A549 (cell line): Measurements from ENCODE around the gene OR52A5. TPM values are rescaled to one million over a fixed set of nuclear protein-coding genes. Genes with fewer than 3 reads are reported as not detected.
A peak's percentile ranks its signal among the peaks of the same experiment; 100 is the strongest.

ENCODE experiments used
- ATAC-seq, 2 experiments: fragments of 200-7000 bp in 1 of 2; fragments of >200 bp in 1 of 2; cut with Nextera tagmentation in 1 of 2; cut with Tn5 transposase in 1 of 2; 3 replicates each; pipeline versions ENCODE4 v1.8.0 to v1.9.1; 2018 to 2020; ENCODE audit warnings: mild to moderate bottlenecking in 1 of 2, moderate library complexity in 1 of 2
- CTCF ChIA-PET: fragments of 300-600 bp; sonication (Branson Sonifier 250); formaldehyde crosslinking; extraction: SDS; loops from one replicate; lab custom pipeline; 2021; ENCODE audit warnings: antibody characterized with exemption, inconsistent platforms; lab: Yijun Ruan, JAX
- POLR2A ChIA-PET: fragments of 350-600 bp; formaldehyde crosslinking; extraction: SDS; loops from one replicate; lab custom pipeline; 2021; ENCODE audit warnings: antibody characterized with exemption, inconsistent platforms; lab: Yijun Ruan, JAX
- DNase-seq, 2 experiments: peaks; one replicate each; pipeline versions ENCODE4 v3.0.0 to v3.0.0-alpha.2; 2011 to 2016; ENCODE audit warnings: low read depth in 1 of 2, low spot score in 1 of 2
- FAIRE-seq: peaks from 2 replicates; lab custom pipeline; 2011; peaks lifted over from hg19 to GRCh38; lab: Jason Lieb, UNC
- H3K27ac ChIP-seq, 2 experiments: fragments of >200 bp; sonication (Bioruptor Twin); formaldehyde crosslinking; 3 replicates each; pipeline ENCODE4 v1.5.1; 2016 to 2017
- H3K4me1 ChIP-seq: fragments of >200 bp; sonication (Bioruptor Twin); formaldehyde crosslinking; 3 replicates; pipeline ENCODE4 v1.6.1; 2016
- H3K4me2 ChIP-seq: fragments of >200 bp; sonication (Bioruptor Twin); formaldehyde crosslinking; 3 replicates; pipeline ENCODE4 v1.6.1; 2016
- H3K4me3 ChIP-seq: fragments of >200 bp; sonication (Bioruptor Twin); formaldehyde crosslinking; 3 replicates; pipeline ENCODE4 v1.5.1; 2016
- H3K9me3 ChIP-seq: fragments of >200 bp; sonication (Bioruptor Twin); formaldehyde crosslinking; 3 replicates; pipeline ENCODE4 v1.6.1; 2016
- ATOH8 ChIP-seq: fragments of 250-450 bp; sonication (Bioruptor Pico); IDR thresholded peaks from 2 replicates; pipeline ENCODE4 v1.5.0; 2020; ENCODE audit warnings: low read depth, mild to moderate bottlenecking, moderate library complexity
- BHLHE40 ChIP-seq: IDR thresholded peaks from 2 replicates; pipeline ENCODE4 v1.6.1; 2012; ENCODE audit warnings: low read depth, low read length, inconsistent platforms
- CHD4 ChIP-seq: fragments of 200-600 bp; sonication (generic); IDR thresholded peaks from 2 replicates; pipeline ENCODE4 v1.6.1; 2016; ENCODE audit warnings: antibody characterized with exemption, mild to moderate bottlenecking, borderline replicate concordance
- EHMT2 ChIP-seq: fragments of 200-600 bp; sonication (generic); IDR thresholded peaks from 2 replicates; pipeline ENCODE4 v1.6.1; 2016; ENCODE audit warnings: antibody characterized with exemption, low read depth, mild to moderate bottlenecking, moderate library complexity
- FOSB ChIP-seq: fragments of 250-450 bp; sonication (Bioruptor Pico); IDR thresholded peaks from 2 replicates; pipeline ENCODE4 v1.5.0; 2020; ENCODE audit warnings: mild to moderate bottlenecking, moderate library complexity
- FOXS1 ChIP-seq: fragments of 250-450 bp; sonication (Bioruptor Pico); IDR thresholded peaks from 2 replicates; pipeline ENCODE4 v1.5.0; 2020; ENCODE audit warnings: mild to moderate bottlenecking, moderate library complexity
- GATA3 ChIP-seq: IDR thresholded peaks from 2 replicates; pipeline ENCODE4 v1.6.1; 2012; ENCODE audit warnings: borderline replicate concordance
- HDAC2 ChIP-seq: fragments of 200-600 bp; sonication (generic); IDR thresholded peaks from 2 replicates; pipeline ENCODE4 v1.6.1; 2016
- JUNB ChIP-seq: fragments of >200 bp; sonication (Bioruptor Twin); formaldehyde crosslinking; IDR thresholded peaks from 2 replicates; pipeline ENCODE4 v1.6.1; 2016
- KDM1A ChIP-seq: fragments of 200-600 bp; sonication (generic); IDR thresholded peaks from 2 replicates; pipeline ENCODE4 v1.6.1; 2016; ENCODE audit warnings: low read depth, mild to moderate bottlenecking
- NR3C1 ChIP-seq: fragments of >200 bp; sonication (Bioruptor Twin); formaldehyde crosslinking; IDR thresholded peaks from 3 replicates; pipeline ENCODE4 v1.6.1; 2017
- POLR2AphosphoS2 ChIP-seq: conservative IDR thresholded peaks from 2 replicates; pipeline ENCODE4 v1.6.1; 2012; ENCODE audit warnings: low read length, improper control_type of control experiment, inconsistent platforms
- RAD21 ChIP-seq, 2 experiments: fragments of >200 bp in 1 of 2; sonication (Bioruptor Twin) in 1 of 2; formaldehyde crosslinking in 1 of 2; IDR thresholded peaks in 1 of 2; conservative IDR thresholded peaks in 1 of 2; 2 replicates in 1 of 2; 3 replicates in 1 of 2; pipeline ENCODE4 v1.6.1; 2012 to 2018; ENCODE audit warnings: inconsistent platforms in 1 of 2
- SMC3 ChIP-seq: fragments of >200 bp; sonication (Bioruptor Twin); formaldehyde crosslinking; IDR thresholded peaks from 3 replicates; pipeline ENCODE4 v1.6.1; 2018; ENCODE audit warnings: inconsistent platforms
- SREBF2 ChIP-seq: fragments of 450-650 bp; IDR thresholded peaks from 2 replicates; pipeline ENCODE4 v1.6.1; 2014; ENCODE audit warnings: mild to moderate bottlenecking, moderate library complexity
- ZC3H11A ChIP-seq: fragments of 450-650 bp; IDR thresholded peaks from 2 replicates; pipeline ENCODE4 v1.6.1; 2014; ENCODE audit warnings: antibody characterized with exemption, mild to moderate bottlenecking
- ZSCAN20 ChIP-seq: fragments of 250-450 bp; sonication (Bioruptor Pico); IDR thresholded peaks from 2 replicates; pipeline ENCODE4 v1.8.0; 2022; ENCODE audit warnings: mild to moderate bottlenecking, moderate library complexity
- WGBS: methylation state at CpG from one replicate; pipeline ENCODE4 v1.1.6; 2017; ENCODE audit errors: missing lambda C conversion rate; 5-methylcytosine and 5-hydroxymethylcytosine counted together
- polyA plus RNA-seq, 4 experiments: library from polyadenylated mRNA; depleted of rRNA in 3 of 4; stranded (reverse); fragments of >200 nt; fragmentation: RNase III in 1 of 4; extraction: RNeasy Plus Mini Kit Qiagen cat#74134 plus additional on column Dnase treatment in 1 of 4; gene quantifications; 2 replicates in 3 of 4; 3 replicates in 1 of 4; pipeline ENCODE4 v1.2.3, GENCODE V29; 2011 to 2017
- TF ChIP-seq, protein P1 (sequence below): fragments of >200 bp; sonication (Bioruptor Twin); formaldehyde crosslinking; IDR thresholded peaks from 3 replicates; pipeline ENCODE4 v1.5.1; 2016
- TF ChIP-seq, protein P2 (sequence below): IDR thresholded peaks from 2 replicates; pipeline ENCODE4 v1.6.1; 2012
- TF ChIP-seq, protein P3 (sequence below): fragments of 250-450 bp; sonication (Bioruptor Pico); IDR thresholded peaks from 2 replicates; pipeline ENCODE4 v1.5.0; 2021; ENCODE audit warnings: mild to moderate bottlenecking, moderate library complexity, borderline replicate concordance
- TF ChIP-seq, protein P4 (sequence below): fragments of >200 bp; sonication (Bioruptor Twin); formaldehyde crosslinking; IDR thresholded peaks from 3 replicates; pipeline ENCODE4 v1.6.1; 2016

Gene OR52A5
- polyA plus RNA-seq, 2 of the 4 experiments (the other 2 are of a cell fraction): not detected

- TF ChIP-seq, protein P1, sequence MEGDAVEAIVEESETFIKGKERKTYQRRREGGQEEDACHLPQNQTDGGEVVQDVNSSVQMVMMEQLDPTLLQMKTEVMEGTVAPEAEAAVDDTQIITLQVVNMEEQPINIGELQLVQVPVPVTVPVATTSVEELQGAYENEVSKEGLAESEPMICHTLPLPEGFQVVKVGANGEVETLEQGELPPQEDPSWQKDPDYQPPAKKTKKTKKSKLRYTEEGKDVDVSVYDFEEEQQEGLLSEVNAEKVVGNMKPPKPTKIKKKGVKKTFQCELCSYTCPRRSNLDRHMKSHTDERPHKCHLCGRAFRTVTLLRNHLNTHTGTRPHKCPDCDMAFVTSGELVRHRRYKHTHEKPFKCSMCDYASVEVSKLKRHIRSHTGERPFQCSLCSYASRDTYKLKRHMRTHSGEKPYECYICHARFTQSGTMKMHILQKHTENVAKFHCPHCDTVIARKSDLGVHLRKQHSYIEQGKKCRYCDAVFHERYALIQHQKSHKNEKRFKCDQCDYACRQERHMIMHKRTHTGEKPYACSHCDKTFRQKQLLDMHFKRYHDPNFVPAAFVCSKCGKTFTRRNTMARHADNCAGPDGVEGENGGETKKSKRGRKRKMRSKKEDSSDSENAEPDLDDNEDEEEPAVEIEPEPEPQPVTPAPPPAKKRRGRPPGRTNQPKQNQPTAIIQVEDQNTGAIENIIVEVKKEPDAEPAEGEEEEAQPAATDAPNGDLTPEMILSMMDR: peak; percentile 78
- TF ChIP-seq, protein P2, sequence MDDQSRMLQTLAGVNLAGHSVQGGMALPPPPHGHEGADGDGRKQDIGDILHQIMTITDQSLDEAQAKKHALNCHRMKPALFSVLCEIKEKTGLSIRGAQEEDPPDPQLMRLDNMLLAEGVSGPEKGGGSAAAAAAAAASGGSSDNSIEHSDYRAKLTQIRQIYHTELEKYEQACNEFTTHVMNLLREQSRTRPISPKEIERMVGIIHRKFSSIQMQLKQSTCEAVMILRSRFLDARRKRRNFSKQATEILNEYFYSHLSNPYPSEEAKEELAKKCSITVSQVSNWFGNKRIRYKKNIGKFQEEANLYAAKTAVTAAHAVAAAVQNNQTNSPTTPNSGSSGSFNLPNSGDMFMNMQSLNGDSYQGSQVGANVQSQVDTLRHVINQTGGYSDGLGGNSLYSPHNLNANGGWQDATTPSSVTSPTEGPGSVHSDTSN: no peak
- TF ChIP-seq RAD21 (conservative IDR thresholded peaks at IDR 0.05 in 1 of 2, IDR thresholded peaks at IDR 0.05 in 1 of 2) (peak; percentile 82 to 83), BHLHE40 (no peak), SMC3 (peak; percentile 75), NR3C1 (no peak)
These were observed 14.2 kb downstream of the OR52A5 start (continued) for GRCh38 chr11:5123802-5124521.

DNA sequence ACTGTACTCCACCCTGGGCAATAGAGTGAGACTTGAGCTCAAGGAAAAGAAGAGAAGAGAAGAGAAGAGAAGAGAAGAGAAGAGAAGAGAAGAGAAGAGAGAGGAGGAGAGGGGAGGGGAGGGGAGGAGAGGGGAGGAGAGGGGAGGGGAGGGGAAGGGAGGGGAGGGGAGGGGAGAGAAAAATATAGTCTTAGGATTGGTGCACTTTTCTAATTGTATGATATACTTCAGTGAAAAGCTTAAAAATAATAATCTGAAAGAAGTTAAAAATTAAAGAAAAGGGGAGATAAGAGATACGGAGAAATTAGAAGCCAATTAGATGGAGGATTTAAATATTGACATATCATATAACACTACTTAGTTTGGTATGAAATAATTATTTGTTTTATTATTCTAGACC is 19.3 kb downstream of the OR52A5 start:
- ChIA-PET CTCF (interaction anchor here (0.6 kb wide), 1 partner anchor 99 kb away, joined by 3 read pairs; no protein-coding TSS in a partner anchor), POLR2A (no interaction called here)
- Histone ChIP-seq H3K9me3 (no peaks in the 10 kb centered on the region), H3K4me2 (no peak overlapping the region), H3K27ac (no peak overlapping the region), H3K4me3 (no peak overlapping the region), H3K4me1 (no peaks in the 10 kb centered on the region)
- no peak for DNase-seq
- 78% methylated on average over 1 of the region's 1 CpG for WGBS
- FAIRE-seq: no peak
- ATAC-seq: no peak
- TF ChIP-seq POLR2AphosphoS2: no peak
- no peak for TF ChIP-seq HDAC2
- no peak for TF ChIP-seq JUNB
- TF ChIP-seq KDM1A: no peak
- TF ChIP-seq, protein P3, sequence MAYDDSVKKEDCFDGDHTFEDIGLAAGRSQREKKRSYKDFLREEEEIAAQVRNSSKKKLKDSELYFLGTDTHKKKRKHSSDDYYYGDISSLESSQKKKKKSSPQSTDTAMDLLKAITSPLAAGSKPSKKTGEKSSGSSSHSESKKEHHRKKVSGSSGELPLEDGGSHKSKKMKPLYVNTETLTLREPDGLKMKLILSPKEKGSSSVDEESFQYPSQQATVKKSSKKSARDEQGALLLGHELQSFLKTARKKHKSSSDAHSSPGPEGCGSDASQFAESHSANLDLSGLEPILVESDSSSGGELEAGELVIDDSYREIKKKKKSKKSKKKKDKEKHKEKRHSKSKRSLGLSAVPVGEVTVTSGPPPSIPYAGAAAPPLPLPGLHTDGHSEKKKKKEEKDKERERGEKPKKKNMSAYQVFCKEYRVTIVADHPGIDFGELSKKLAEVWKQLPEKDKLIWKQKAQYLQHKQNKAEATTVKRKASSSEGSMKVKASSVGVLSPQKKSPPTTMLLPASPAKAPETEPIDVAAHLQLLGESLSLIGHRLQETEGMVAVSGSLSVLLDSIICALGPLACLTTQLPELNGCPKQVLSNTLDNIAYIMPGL: no peak
- no peak for TF ChIP-seq ATOH8
- no peak for TF ChIP-seq GATA3
- no peak for TF ChIP-seq BHLHE40
- TF ChIP-seq FOSB (CRISPR knock-in tag): no peak
- TF ChIP-seq ZSCAN20: no peak
- TF ChIP-seq, protein P4, sequence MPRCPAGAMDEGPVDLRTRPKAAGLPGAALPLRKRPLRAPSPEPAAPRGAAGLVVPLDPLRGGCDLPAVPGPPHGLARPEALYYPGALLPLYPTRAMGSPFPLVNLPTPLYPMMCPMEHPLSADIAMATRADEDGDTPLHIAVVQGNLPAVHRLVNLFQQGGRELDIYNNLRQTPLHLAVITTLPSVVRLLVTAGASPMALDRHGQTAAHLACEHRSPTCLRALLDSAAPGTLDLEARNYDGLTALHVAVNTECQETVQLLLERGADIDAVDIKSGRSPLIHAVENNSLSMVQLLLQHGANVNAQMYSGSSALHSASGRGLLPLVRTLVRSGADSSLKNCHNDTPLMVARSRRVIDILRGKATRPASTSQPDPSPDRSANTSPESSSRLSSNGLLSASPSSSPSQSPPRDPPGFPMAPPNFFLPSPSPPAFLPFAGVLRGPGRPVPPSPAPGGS: no peak
- TF ChIP-seq FOXS1: no peak
- TF ChIP-seq EHMT2: no peak
- TF ChIP-seq CHD4: no peak
- no peak for TF ChIP-seq SREBF2
- no peak for TF ChIP-seq ZC3H11A
